KMS-11 (cell line): ENCODE measurements around the gene GPR137B.

Source experiments
- H2AFZ ChIP-seq: fragments of 200-600 bp; sonication (generic); 2 replicates; pipeline ENCODE4 v1.6.1; 2016; ENCODE audit warnings: antibody characterized with exemption, mixed run types, low read depth
- H3K27ac ChIP-seq: fragments of 200-600 bp; sonication (generic); 2 replicates; pipeline ENCODE4 v1.6.1; 2016; ENCODE audit warnings: mild to moderate bottlenecking, mixed run types
- H3K27me3 ChIP-seq: fragments of 200-600 bp; sonication (generic); 2 replicates; pipeline ENCODE4 v1.6.1; 2017; ENCODE audit warnings: mild to moderate bottlenecking, low read depth, mixed run types, moderate library complexity; ENCODE audit not compliant: insufficient read depth
- H3K36me3 ChIP-seq: fragments of 200-600 bp; sonication (generic); 2 replicates; pipeline ENCODE4 v1.6.1; 2017; ENCODE audit warnings: mild to moderate bottlenecking, mixed run types; ENCODE audit not compliant: insufficient read depth
- H3K4me1 ChIP-seq: fragments of 200-600 bp; sonication (generic); 2 replicates; pipeline ENCODE4 v1.6.1; 2016; ENCODE audit warnings: mild to moderate bottlenecking, low read depth, mixed run types; ENCODE audit not compliant: poor library complexity, severe bottlenecking
- H3K4me2 ChIP-seq: fragments of 200-600 bp; sonication (generic); 2 replicates; pipeline ENCODE4 v1.7.0; 2016; ENCODE audit warnings: mild to moderate bottlenecking, mixed run types
- H3K4me3 ChIP-seq: fragments of 200-600 bp; sonication (generic); IDR thresholded peaks from 2 replicates; pipeline ENCODE4 v1.6.1; 2017; ENCODE audit warnings: low read depth, low read length, mixed read lengths; ENCODE audit not compliant: insufficient read depth
- H3K79me2 ChIP-seq: fragments of 200-600 bp; sonication (generic); 2 replicates; pipeline ENCODE4 v1.6.1; 2016; ENCODE audit warnings: low read depth, mixed run types; ENCODE audit not compliant: insufficient read depth
- H3K9ac ChIP-seq: fragments of 200-600 bp; sonication (generic); 2 replicates; pipeline ENCODE4 v1.6.1; 2016; ENCODE audit warnings: mild to moderate bottlenecking, mixed run types
- H4K20me1 ChIP-seq: fragments of 200-600 bp; sonication (generic); 2 replicates; pipeline ENCODE4 v1.6.1; 2016; ENCODE audit warnings: mild to moderate bottlenecking, mixed run types; ENCODE audit not compliant: insufficient read depth
- CTCF ChIP-seq: fragments of 200-600 bp; sonication (generic); conservative IDR thresholded peaks from 2 replicates; pipeline ENCODE4 v1.6.1; 2017; ENCODE audit warnings: low read depth, mild to moderate bottlenecking, antibody characterized with exemption, low read length, moderate library complexity, mixed read lengths

Gene GPR137B

GRCh38 chr1:236167154-236167553 is 24.8 kb downstream of the GPR137B start:
- no peak overlapping the region for H3K4me3 ChIP-seq
- H3K4me1 ChIP-seq, result no peaks in the 10 kb centered on the region
- H3K79me2 ChIP-seq, result no peaks in the 10 kb centered on the region
- no peaks in the 10 kb centered on the region for H4K20me1 ChIP-seq
- H3K9ac ChIP-seq, result no peak overlapping the region
- no peak overlapping the region for H3K4me2 ChIP-seq
- TF ChIP-seq CTCF, result no peak
- no peaks in the 10 kb centered on the region for H3K27me3 ChIP-seq
- no peak overlapping the region for H3K27ac ChIP-seq
- H3K36me3 ChIP-seq, result no peaks in the 10 kb centered on the region
- H2AFZ ChIP-seq, result no peak overlapping the region

- Histone ChIP-seq H3K27me3 (no peaks in the 10 kb centered on the region), H3K79me2 (no peaks in the 10 kb centered on the region), H3K36me3 (no peaks in the 10 kb centered on the region), H3K4me1 (no peaks in the 10 kb centered on the region), H2AFZ (no peak overlapping the region), H3K9ac (no peak overlapping the region), H4K20me1 (no peaks in the 10 kb centered on the region), H3K4me3 (no peak overlapping the region), H3K27ac (no peak overlapping the region), H3K4me2 (no peak overlapping the region)
- no peak for TF ChIP-seq CTCF
Observed at GRCh38 chr1:236167578-236167977, 25.2 kb downstream of the GPR137B start.

- Histone ChIP-seq H3K4me2 (no peak overlapping the region), H3K27me3 (no peaks in the 10 kb centered on the region), H4K20me1 (no peaks in the 10 kb centered on the region), H3K36me3 (no peaks in the 10 kb centered on the region), H2AFZ (no peak overlapping the region), H3K79me2 (no peaks in the 10 kb centered on the region), H3K4me3 (no peak overlapping the region), H3K4me1 (no peaks in the 10 kb centered on the region), H3K9ac (no peak overlapping the region), H3K27ac (no peak overlapping the region)
- no peak for TF ChIP-seq CTCF
Observed at GRCh38 chr1:236168716-236169429, 26.5 kb downstream of the GPR137B start.

GRCh38 chr1:236172041-236172579 is 29.8 kb downstream of the GPR137B start:
- Histone ChIP-seq H3K9ac (no peak overlapping the region), H2AFZ (no peak overlapping the region), H3K27ac (no peak overlapping the region), H3K36me3 (no peaks in the 10 kb centered on the region), H4K20me1 (no peaks in the 10 kb centered on the region), H3K27me3 (no peaks in the 10 kb centered on the region), H3K4me3 (no peak overlapping the region), H3K79me2 (no peaks in the 10 kb centered on the region), H3K4me1 (no peaks in the 10 kb centered on the region), H3K4me2 (no peak overlapping the region)
- TF ChIP-seq CTCF, result no peak
